ENCODE measurements around the gene ANXA9.

The ANXA9 gene

DNA sequence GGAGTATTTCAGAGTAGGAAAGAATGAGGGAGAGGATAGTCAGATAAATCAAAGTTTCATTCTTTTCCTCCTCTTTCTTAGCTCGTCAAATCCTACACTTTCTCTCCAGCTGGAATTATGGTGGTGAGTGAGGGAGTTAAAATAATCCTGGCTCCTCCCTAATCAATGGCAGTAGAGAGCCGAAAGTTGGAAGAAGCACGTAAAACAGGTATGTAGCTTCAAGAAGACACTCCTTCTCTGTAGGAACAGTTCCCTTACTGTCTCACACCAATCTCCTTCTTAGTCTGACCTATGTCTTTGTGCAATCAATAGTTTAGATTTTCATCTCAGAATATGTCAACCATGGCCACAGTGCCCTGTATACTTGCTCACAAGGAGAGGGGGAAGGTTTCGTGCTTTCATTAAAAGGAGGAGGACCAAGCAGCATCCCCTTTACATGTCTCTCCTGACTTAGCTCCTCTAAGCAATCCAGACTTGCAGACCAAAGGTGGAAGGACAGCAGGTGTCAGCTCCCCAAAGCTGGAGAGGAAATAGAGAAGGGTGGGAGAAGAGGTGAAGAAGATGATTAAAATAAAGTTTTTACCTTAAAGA lies 23.7 kb downstream of the ANXA9 start:
- peak; percentile 30 for DNase-seq (ENCODE audit: low spot score)

DNA sequence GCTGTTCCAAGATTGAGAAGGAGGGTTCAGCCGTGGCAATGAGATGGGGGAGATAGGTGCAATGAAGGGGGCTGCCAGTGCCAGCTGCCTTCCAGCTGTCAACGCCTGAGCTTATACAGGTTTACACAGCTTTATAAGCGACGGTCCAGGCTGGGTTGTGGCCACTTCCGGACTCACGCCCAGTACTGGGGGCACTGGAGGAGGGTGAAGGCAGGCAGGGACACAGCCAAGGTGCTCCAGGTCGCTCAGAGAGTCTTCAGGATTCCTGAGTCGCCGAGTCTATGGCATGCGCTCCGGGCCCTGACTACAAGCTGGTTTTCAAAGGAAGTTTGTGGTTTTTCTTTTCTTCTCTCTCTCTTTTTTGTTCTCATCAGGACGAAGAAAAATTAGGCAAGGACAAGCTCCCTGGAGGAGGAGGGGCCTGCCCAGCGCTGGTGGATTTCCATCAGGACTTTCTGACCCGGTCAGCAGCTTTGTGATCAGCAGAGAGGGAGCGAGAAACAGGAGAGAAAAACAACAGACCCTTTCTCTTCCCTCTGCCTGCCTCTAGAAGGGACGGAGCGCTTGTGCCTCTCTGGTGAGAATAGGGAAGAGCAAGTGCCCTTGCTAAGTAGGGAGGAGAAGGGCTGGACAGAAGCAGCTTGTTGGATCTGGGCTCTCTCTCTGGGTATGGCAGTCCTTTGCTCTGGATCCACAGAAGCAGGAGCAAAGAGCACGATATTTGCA lies 24.4 kb downstream of the ANXA9 start, which contains the start of gene MINDY1:
TSS of gene MINDY1 (minus strand) at position 576 of the 726 bp plus-strand sequence. CDS start 4,285 bp downstream, outside the sequence.
- peak; percentile 84 for DNase-seq (ENCODE audit: low spot score)

DNA sequence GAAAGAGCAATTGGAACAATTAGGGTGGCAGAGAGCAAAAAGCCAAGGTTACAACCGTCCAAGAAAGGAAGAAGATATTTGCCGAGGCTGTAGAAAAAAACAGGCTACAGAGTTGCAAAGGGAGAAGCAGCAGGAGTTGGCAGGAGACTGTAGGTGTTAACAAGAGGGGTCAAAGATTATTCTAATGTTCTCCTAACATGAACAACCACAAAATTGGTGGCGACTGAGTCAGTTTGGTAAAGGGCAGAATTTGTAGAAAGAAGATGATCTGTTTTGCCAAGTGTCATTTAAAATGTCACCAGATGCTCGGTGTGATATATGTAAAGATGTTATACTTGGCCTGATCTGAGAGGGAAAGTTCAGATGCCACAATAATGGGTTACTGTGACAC lies 25.8 kb downstream of the ANXA9 start:
- no peak for DNase-seq (ENCODE audit: low spot score)

DNA sequence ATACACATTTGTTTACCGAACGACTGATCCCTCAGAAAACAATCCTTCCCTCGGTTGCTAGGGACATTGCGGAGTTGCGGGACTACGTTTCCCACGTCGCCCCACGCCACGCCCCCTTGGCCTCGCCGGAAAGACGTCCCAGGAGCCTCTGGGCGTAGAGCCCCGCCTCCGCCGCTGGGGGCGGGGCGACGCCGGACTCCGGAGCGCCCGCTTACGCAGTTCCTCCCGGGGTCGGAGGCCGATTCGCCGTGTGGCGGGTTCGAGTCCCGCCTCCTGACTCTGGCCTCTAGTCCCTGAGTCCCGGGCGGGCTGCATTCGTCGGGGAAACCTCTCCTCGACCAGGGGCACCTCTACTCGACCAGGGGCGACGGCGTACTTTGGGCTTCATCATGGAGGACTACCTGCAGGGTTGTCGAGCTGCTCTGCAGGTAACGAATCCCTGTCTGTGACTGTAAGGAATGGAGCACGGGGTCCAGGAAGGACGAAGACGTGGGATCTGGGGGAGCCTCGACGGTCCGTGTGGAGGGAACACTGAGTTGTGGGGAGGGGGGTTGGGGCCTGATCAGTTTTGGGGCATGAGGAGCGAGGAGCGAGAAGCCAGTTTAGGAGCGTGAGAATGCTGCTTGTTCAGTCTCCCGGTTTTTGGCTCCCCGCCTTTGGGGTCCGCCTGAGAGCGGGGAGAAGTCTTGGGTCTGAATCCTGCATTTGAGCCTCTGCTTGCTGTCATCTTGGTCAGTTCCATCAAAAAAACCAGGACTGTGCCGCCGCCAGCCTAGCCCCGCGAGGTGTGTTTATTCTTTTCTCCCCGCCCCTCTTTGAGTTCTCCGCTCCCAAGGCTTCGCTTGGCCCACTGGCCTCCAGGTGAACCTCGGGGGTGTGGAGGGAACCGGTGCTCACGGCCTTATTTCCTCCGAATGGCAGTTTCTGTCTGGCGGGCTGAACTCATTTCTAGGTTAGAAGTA lies 26.4 kb downstream of the ANXA9 start, which contains the start of gene PRUNE1:
TSS of gene PRUNE1 (plus strand) at position 206 of the 962 bp plus-strand sequence. CDS start at position 390, 184 bp downstream.
- DNase-seq (ENCODE audit: low spot score), result peak; percentile 97

DNA sequence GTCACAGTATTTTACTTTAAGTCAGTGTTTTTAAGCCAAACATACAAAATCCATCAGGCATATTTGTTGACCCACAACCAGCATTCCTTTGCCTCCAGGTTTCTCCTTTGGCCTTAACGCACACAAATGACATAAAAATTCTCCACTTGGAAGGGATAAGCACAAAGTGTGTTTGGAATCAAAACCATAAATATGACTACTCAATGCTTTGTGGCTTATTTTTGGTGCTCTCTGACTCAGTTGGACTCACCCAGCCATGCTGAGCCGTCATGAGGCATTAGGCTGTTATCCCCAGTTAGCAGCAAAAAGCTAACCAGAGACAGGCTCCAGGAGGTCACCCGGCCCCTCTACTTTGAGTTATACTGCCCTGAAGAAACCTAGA lies 27.1 kb downstream of the ANXA9 start:
- no peak for DNase-seq (ENCODE audit: low spot score)

GRCh38 chr1:151009674-151010345 lies 27.7 kb downstream of the ANXA9 start:
- no peak for DNase-seq (ENCODE audit: low spot score)

GRCh38 chr1:151010346-151010726 lies 28.2 kb downstream of the ANXA9 start:
- DNase-seq (ENCODE audit: low spot score), result no peak

DNA sequence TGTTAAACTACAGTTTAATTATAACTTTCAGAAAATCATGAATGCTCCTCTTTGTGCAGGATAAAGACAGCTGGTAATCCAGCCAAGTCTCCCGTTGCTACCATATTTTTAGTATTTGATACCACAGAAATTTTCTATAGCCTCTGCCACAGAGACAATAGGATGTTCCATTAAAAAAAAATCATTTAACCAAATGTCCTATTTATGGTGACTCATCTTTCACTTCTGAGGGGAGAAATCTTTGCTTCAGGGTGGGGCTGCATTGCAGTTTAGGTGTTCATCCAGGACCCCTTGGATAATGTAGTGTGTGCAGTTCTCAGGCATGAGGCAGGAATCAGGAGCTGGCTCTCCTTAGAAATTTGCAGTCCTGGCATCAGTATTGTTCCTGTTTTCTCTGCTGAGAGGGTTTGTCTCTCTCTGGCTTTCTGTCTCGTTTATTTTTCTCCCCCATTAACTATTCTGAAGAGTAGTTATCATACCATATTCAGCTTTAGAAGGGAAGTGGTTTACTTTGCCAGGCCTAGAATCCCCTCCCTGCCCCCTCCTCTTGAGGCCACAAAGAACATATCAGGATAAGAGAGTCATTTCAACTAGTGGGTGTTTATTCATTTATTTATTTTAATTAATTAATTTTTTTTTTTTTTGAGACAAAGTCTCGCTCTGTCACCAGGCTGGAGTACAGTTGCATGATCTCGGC lies 29.2 kb downstream of the ANXA9 start:
- no peak for DNase-seq (ENCODE audit: low spot score)

DNA sequence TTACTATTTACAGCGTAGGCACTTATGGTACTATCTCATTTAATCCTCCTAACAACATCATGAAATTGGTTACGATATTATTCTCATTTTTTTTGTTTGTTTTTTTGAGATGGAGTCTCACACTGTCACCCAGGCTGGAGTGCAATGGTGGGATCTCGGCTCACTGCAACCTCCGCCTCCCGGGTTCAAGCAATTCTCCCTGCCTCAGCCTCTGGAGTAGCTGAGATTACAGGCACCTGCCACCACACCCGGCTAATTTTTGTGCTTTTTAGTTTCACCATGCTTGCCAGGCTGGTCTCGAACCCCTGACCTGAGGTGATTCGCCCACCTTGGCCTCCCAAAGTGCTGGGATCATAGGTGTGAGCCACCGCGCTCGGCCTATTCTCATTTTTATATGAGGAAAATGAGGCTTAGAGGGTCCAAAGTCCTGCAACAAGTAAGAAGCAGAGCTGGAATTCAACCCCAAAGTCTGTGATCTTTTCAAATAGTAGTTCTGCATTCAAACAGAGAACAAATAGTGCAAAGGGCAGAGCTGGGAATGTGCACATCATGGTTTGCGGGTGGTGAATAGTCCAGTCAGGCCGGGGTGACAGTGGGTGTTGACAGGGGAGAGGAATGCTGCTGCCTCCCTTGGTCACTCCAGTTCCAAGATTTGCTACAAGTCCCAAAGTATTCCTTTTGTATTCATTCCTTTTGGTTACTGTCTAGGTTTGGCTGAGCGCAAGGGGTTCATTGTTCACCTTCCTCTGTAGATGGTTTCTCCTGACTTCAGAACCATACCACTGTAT lies 30.8 kb downstream of the ANXA9 start:
- no peak for DNase-seq (ENCODE audit: low spot score)

DNA sequence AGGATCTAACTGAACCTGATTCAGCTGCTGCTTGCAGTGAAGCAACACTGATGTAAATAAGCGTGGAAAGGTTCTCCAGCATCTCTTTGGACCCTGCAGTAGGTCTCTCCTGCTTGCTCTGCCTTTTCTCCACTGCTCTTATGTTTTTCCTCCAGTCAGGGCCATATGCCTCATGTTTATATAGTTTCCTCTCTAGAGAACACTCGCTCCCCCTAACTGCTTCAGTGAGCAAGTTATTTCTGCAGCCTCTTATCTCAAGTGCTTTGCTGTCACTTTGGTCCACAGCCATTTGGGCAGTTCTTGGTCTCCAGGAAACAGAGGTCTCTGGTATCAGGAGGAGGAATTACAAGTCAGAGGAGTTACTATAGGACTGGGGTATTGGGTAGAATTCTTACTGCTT lies 31.4 kb downstream of the ANXA9 start:
- peak; percentile 63 for DNase-seq (ENCODE audit: low spot score)

DNA sequence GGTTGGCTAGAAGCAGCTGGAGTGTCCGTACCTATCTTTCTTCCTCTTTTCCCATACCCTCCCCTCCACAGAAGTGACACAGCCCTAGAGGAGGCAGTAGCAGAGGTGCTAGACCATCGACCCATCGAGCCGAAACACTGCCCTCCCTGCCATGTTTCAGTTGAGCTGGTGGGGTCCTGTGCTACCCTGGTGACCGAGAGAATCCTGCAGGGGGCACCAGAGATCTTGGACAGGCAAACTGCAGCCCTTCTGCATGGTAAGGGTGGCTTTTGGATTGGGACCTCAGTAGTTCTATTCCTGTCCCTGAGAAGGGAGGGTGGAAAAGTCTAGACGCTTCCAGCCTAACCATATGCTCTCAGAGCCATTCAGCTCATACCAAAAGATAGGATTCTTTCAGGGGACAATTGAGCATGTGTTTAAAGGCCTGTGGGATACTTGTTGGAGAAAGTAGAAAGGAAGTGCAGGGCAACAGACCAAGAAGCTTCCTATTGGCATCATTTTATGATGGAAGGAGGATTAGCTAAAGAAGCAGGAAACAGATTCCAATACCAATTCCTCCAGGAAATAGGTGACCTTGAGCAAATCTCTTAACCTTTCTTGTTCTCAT lies 42.6 kb downstream of the ANXA9 start:
- DNase-seq (ENCODE audit: low spot score), result peak; percentile 81

GRCh38 chr1:151026460-151026859 lies 44.4 kb downstream of the ANXA9 start:
- DNase-seq (ENCODE audit: low spot score), result no peak

DNA sequence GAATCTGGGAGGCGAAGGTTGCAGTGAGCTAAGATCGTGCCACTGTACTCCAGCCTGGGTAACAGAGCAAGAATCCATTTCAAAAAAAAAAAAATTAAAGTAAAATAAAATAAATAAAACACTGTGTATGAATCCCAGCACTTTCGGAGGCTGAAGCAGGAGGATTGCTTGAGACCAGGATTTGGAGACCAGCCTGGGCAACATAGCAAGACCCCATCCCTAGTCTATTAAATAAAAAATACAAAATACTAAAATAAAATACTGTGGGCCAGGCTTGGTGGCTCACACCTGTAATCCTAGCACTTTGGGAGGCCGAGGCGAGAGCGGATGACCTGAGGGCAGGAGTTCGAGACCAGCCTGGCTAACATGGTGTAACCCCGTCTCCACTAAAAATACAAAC lies 50.1 kb downstream of the ANXA9 start:
- no peak for DNase-seq (ENCODE audit: low spot score)

- DNase-seq (ENCODE audit: low spot score), result no peak
Observed at GRCh38 chr1:151035167-151035566, 53.1 kb downstream of the ANXA9 start.

DNA sequence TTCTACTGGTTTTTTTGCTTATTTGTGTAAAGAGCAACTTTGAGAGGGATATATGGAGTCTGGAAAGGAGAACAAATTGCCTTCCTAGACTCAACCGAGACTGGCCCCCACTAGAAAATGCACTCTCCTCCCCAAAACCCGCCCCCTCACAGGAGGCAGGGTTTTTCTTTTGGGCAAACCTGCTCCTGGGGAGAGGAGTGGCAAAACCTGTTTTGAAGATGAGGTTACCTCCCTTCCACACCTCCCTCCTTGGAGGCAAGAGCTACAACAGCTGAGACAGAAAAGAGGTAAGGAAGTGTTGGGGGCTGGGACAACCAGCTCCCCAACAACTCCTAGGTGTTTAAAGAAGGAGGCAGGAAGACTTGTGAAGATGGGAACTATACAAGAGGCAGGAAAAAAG lies 54.3 kb downstream of the ANXA9 start, which contains the start of gene BNIPL:
TSS of gene BNIPL (plus strand) at position 231 of the 400 bp plus-strand sequence. CDS start at position 371, 140 bp downstream.
- DNase-seq (ENCODE audit: low spot score), result no peak

GRCh38 chr1:151037032-151037431 lies 54.9 kb downstream of the ANXA9 start:
- DNase-seq (ENCODE audit: low spot score), result no peak

DNA sequence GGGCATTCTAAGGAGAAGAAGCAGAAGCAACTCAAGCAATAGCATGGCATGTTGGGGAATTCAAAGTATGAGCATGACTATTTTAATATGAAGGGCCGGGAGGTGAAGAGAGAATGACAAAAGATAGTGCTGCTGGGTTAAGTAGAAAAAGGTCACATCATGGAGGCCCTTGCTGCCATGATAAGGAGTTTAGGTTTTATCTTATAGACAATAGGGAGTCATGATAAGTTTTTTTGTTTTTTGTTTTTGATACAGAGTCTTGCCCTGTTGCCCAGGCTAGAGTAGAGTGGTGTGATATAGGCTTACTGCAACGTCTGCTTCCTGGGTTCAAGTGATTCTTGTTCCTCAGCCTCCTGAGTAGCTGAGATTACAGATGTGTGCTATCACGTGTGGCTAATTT lies 57.4 kb downstream of the ANXA9 start:
- DNase-seq (ENCODE audit: low spot score), result no peak

DNA sequence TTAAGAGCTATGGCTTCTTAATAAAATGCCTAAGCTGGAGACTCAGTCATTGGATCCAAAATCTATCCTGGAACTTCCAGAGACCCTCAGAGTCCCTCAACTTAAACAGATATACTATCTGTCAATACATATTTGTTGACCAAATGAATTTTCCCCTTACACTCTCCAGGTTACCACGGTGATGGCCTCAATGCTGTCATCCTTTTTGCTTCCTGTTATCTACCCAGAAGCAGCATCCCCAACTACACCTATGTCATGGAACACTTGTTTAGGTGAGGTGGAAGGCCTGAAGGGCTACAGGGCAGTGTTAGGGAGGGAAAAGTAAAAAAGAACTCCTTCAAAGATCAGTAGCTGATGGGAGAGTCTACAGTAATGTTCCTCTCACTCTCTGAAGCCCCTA lies 61.1 kb downstream of the ANXA9 start:
- no peak for DNase-seq (ENCODE audit: low spot score)
